WTC11 (cell line): Measurements from ENCODE around the gene MYO1F. TPM values are rescaled to one million over a fixed set of nuclear protein-coding genes. Genes with fewer than 3 reads are reported as not detected.
A peak's percentile ranks its signal among the peaks of the same experiment; 100 is the strongest.

Experiments used
- CREB1 ChIP-seq: sonication (generic); formaldehyde crosslinking; IDR thresholded peaks from 2 replicates; pipeline ENCODE4 v1.8.0; 2023; ENCODE audit warnings: mild to moderate bottlenecking, missing genetic modification reagents
- CREM ChIP-seq: sonication (generic); formaldehyde crosslinking; IDR thresholded peaks from 2 replicates; pipeline ENCODE4 v1.8.1; 2022; ENCODE audit warnings: mild to moderate bottlenecking, missing genetic modification reagents, moderate library complexity
- ESRRA ChIP-seq: sonication (generic); formaldehyde crosslinking; IDR thresholded peaks from 2 replicates; pipeline ENCODE4 v1.8.1; 2022; ENCODE audit warnings: mild to moderate bottlenecking, missing genetic modification reagents, borderline replicate concordance
- HMGA2 ChIP-seq: fragments of 250-450 bp; sonication (Bioruptor Pico); IDR thresholded peaks from 2 replicates; pipeline ENCODE4 v1.4.0; 2021; ENCODE audit warnings: mild to moderate bottlenecking, moderate library complexity
- KAT7 ChIP-seq: sonication (generic); formaldehyde crosslinking; IDR thresholded peaks from 2 replicates; pipeline ENCODE4 v1.8.1; 2023; ENCODE audit warnings: missing genetic modification reagents, mild to moderate bottlenecking, borderline replicate concordance
- TEAD1 ChIP-seq: sonication (generic); formaldehyde crosslinking; IDR thresholded peaks from 2 replicates; pipeline ENCODE4 v1.8.0; 2022; ENCODE audit warnings: mild to moderate bottlenecking, missing genetic modification reagents
- TEAD4 ChIP-seq: sonication (generic); formaldehyde crosslinking; IDR thresholded peaks from 2 replicates; pipeline ENCODE4 v1.8.0; 2022; ENCODE audit warnings: mild to moderate bottlenecking, missing genetic modification reagents
- TP53 ChIP-seq: sonication (generic); formaldehyde crosslinking; IDR thresholded peaks from 2 replicates; pipeline ENCODE4 v1.8.1; 2023; ENCODE audit warnings: mild to moderate bottlenecking, missing genetic modification reagents
- ZNF423 ChIP-seq: fragments of 250-450 bp; sonication (Bioruptor Pico); IDR thresholded peaks from 2 replicates; pipeline ENCODE4 v2.1.2; 2022; ENCODE audit warnings: mild to moderate bottlenecking, moderate library complexity
- total RNA-seq: library from RNA; stranded (reverse); gene quantifications from 3 replicates; pipeline ENCODE4 v1.2.3, GENCODE V29; 2021
- TF ChIP-seq, protein P1 (sequence below): sonication (generic); formaldehyde crosslinking; IDR thresholded peaks from 2 replicates; pipeline ENCODE4 v1.8.0; 2023; ENCODE audit warnings: missing genetic modification reagents, mild to moderate bottlenecking, borderline replicate concordance
- TF ChIP-seq, protein P2 (sequence below): sonication (generic); formaldehyde crosslinking; conservative IDR thresholded peaks from 2 replicates; pipeline ENCODE4 v1.8.1; 2023; ENCODE audit warnings: mild to moderate bottlenecking, low read depth, missing genetic modification reagents, moderate library complexity
- TF ChIP-seq, protein P3 (sequence below): sonication (generic); formaldehyde crosslinking; IDR thresholded peaks from 2 replicates; pipeline ENCODE4 v1.8.1; 2023; ENCODE audit warnings: mild to moderate bottlenecking, missing genetic modification reagents, moderate library complexity
- TF ChIP-seq, protein P4 (sequence below): sonication (generic); formaldehyde crosslinking; IDR thresholded peaks from 2 replicates; pipeline ENCODE4 v1.8.1; 2022; ENCODE audit warnings: mild to moderate bottlenecking, moderate library complexity, missing genetic modification reagents
- TF ChIP-seq, protein P5 (sequence below): sonication (generic); formaldehyde crosslinking; IDR thresholded peaks from 2 replicates; pipeline ENCODE4 v1.8.0; 2022; ENCODE audit warnings: missing genetic modification reagents
- TF ChIP-seq, protein P6 (sequence below): sonication (generic); formaldehyde crosslinking; IDR thresholded peaks from 2 replicates; pipeline ENCODE4 v1.8.1; 2023; ENCODE audit warnings: mild to moderate bottlenecking, missing genetic modification reagents, moderate library complexity

MYO1F gene
- total RNA-seq, 1 experiment from 2014 or later, result 2.8 TPM

DNA sequence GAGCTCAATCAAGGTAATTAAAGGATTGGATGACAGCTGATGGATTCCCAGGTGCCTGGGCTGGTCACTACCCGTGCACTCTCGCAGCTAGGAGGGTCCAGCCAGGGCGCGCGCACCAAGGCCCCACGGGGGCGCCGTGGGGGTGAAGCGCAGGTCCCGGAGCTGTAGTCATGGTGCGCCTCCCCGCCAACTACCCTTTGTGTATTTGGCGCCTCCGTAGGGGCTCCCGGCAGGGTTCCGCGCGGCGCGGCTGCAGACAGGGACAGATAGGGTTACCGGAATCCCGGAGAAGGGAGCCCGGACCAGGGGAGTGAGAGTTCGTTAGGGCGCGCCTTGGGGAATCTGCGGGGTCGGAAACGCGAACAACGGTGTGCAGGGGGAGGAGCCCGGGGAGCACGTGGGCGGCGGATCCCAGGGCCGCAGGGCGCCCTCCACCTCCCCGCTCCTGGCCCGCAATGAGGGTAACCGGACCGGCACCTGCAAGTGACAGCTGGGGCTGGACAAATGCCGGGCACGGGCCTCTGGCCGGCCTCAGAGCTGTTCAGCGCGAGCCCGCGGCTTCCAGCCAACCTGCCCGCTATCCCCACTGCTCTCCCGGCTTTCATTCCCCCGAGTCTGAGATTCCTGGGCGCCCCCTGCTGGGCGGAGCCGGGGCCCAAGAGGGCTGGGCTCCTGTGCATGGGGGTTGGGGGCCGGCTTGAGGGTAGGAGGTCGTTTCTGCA lies 71.4 kb downstream of the MYO1F start (continued):
- TF ChIP-seq, protein P1, sequence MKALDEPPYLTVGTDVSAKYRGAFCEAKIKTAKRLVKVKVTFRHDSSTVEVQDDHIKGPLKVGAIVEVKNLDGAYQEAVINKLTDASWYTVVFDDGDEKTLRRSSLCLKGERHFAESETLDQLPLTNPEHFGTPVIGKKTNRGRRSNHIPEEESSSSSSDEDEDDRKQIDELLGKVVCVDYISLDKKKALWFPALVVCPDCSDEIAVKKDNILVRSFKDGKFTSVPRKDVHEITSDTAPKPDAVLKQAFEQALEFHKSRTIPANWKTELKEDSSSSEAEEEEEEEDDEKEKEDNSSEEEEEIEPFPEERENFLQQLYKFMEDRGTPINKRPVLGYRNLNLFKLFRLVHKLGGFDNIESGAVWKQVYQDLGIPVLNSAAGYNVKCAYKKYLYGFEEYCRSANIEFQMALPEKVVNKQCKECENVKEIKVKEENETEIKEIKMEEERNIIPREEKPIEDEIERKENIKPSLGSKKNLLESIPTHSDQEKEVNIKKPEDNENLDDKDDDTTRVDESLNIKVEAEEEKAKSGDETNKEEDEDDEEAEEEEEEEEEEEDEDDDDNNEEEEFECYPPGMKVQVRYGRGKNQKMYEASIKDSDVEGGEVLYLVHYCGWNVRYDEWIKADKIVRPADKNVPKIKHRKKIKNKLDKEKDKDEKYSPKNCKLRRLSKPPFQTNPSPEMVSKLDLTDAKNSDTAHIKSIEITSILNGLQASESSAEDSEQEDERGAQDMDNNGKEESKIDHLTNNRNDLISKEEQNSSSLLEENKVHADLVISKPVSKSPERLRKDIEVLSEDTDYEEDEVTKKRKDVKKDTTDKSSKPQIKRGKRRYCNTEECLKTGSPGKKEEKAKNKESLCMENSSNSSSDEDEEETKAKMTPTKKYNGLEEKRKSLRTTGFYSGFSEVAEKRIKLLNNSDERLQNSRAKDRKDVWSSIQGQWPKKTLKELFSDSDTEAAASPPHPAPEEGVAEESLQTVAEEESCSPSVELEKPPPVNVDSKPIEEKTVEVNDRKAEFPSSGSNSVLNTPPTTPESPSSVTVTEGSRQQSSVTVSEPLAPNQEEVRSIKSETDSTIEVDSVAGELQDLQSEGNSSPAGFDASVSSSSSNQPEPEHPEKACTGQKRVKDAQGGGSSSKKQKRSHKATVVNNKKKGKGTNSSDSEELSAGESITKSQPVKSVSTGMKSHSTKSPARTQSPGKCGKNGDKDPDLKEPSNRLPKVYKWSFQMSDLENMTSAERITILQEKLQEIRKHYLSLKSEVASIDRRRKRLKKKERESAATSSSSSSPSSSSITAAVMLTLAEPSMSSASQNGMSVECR, result 0 out of 2 replicates have a peak, but pooled peaks have one; percentile 28
- TF ChIP-seq CREM (CRISPR knock-in tag) (no peak), TEAD1 (CRISPR knock-in tag) (0 out of 2 replicates have a peak, but pooled peaks have one; percentile 12), ESRRA (no peak), CREB1 (CRISPR knock-in tag) (no peak), TP53 (CRISPR knock-in tag) (no peak), ZNF423 (CRISPR knock-in tag) (peak; percentile 88), HMGA2 (peak; percentile 28; the same call in 1 of the 2 replicates), TEAD4 (no peak), KAT7 (CRISPR knock-in tag) (no peak)
- TF ChIP-seq, protein P2, sequence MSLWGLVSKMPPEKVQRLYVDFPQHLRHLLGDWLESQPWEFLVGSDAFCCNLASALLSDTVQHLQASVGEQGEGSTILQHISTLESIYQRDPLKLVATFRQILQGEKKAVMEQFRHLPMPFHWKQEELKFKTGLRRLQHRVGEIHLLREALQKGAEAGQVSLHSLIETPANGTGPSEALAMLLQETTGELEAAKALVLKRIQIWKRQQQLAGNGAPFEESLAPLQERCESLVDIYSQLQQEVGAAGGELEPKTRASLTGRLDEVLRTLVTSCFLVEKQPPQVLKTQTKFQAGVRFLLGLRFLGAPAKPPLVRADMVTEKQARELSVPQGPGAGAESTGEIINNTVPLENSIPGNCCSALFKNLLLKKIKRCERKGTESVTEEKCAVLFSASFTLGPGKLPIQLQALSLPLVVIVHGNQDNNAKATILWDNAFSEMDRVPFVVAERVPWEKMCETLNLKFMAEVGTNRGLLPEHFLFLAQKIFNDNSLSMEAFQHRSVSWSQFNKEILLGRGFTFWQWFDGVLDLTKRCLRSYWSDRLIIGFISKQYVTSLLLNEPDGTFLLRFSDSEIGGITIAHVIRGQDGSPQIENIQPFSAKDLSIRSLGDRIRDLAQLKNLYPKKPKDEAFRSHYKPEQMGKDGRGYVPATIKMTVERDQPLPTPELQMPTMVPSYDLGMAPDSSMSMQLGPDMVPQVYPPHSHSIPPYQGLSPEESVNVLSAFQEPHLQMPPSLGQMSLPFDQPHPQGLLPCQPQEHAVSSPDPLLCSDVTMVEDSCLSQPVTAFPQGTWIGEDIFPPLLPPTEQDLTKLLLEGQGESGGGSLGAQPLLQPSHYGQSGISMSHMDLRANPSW (CRISPR knock-in tag), result no peak
- TF ChIP-seq, protein P3, sequence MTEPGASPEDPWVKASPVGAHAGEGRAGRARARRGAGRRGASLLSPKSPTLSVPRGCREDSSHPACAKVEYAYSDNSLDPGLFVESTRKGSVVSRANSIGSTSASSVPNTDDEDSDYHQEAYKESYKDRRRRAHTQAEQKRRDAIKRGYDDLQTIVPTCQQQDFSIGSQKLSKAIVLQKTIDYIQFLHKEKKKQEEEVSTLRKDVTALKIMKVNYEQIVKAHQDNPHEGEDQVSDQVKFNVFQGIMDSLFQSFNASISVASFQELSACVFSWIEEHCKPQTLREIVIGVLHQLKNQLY (CRISPR knock-in tag), result 0 out of 2 replicates have a peak, but pooled peaks have one; percentile 47
- TF ChIP-seq, protein P4, sequence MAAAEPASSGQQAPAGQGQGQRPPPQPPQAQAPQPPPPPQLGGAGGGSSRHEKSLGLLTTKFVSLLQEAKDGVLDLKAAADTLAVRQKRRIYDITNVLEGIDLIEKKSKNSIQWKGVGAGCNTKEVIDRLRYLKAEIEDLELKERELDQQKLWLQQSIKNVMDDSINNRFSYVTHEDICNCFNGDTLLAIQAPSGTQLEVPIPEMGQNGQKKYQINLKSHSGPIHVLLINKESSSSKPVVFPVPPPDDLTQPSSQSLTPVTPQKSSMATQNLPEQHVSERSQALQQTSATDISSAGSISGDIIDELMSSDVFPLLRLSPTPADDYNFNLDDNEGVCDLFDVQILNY (CRISPR knock-in tag), result 0 out of 2 replicates have a peak, but pooled peaks have one; percentile 28
- TF ChIP-seq, protein P5, sequence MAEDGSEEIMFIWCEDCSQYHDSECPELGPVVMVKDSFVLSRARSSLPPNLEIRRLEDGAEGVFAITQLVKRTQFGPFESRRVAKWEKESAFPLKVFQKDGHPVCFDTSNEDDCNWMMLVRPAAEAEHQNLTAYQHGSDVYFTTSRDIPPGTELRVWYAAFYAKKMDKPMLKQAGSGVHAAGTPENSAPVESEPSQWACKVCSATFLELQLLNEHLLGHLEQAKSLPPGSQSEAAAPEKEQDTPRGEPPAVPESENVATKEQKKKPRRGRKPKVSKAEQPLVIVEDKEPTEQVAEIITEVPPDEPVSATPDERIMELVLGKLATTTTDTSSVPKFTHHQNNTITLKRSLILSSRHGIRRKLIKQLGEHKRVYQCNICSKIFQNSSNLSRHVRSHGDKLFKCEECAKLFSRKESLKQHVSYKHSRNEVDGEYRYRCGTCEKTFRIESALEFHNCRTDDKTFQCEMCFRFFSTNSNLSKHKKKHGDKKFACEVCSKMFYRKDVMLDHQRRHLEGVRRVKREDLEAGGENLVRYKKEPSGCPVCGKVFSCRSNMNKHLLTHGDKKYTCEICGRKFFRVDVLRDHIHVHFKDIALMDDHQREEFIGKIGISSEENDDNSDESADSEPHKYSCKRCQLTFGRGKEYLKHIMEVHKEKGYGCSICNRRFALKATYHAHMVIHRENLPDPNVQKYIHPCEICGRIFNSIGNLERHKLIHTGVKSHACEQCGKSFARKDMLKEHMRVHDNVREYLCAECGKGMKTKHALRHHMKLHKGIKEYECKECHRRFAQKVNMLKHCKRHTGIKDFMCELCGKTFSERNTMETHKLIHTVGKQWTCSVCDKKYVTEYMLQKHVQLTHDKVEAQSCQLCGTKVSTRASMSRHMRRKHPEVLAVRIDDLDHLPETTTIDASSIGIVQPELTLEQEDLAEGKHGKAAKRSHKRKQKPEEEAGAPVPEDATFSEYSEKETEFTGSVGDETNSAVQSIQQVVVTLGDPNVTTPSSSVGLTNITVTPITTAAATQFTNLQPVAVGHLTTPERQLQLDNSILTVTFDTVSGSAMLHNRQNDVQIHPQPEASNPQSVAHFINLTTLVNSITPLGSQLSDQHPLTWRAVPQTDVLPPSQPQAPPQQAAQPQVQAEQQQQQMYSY (CRISPR knock-in tag), result peak; percentile 64
- TF ChIP-seq, protein P6, sequence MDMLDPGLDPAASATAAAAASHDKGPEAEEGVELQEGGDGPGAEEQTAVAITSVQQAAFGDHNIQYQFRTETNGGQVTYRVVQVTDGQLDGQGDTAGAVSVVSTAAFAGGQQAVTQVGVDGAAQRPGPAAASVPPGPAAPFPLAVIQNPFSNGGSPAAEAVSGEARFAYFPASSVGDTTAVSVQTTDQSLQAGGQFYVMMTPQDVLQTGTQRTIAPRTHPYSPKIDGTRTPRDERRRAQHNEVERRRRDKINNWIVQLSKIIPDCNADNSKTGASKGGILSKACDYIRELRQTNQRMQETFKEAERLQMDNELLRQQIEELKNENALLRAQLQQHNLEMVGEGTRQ (CRISPR knock-in tag), result peak; percentile 76
- TF ChIP-seq, all 79 proteins: peak for 17
